Osteoblast (primary cell): Measurements from ENCODE around the gene GNAI2. TPM values are rescaled to one million over a fixed set of nuclear protein-coding genes. Genes with fewer than 3 reads are reported as not detected.

ENCODE experiments used
- DNase-seq: peaks from one replicate; pipeline ENCODE4 v3.0.0; 2011; ENCODE audit warnings: low spot score, mixed read lengths; ENCODE audit not compliant: insufficient read length; ENCODE audit errors: missing footprints
- H2AFZ ChIP-seq: 2 replicates; pipeline ENCODE4 v1.6.0; 2011; ENCODE audit warnings: mild to moderate bottlenecking, low read length
- H3K27ac ChIP-seq: 2 replicates; pipeline ENCODE4 v1.5.1; 2011; ENCODE audit warnings: mild to moderate bottlenecking, low read depth, low read length, moderate library complexity
- H3K27me3 ChIP-seq: 2 replicates; pipeline ENCODE4 v1.6.0; 2012; ENCODE audit warnings: mild to moderate bottlenecking, control low read depth, inconsistent platforms, low read length, moderate library complexity; ENCODE audit not compliant: insufficient read depth
- H3K36me3 ChIP-seq: 2 replicates; pipeline ENCODE4 v1.5.1; 2011; ENCODE audit warnings: mild to moderate bottlenecking, low read length, control low read depth, moderate library complexity; ENCODE audit not compliant: insufficient read depth
- H3K4me1 ChIP-seq: 2 replicates; pipeline ENCODE4 v1.5.1; 2011; ENCODE audit warnings: mild to moderate bottlenecking, low read length, control low read depth, moderate library complexity; ENCODE audit not compliant: insufficient read depth
- H3K4me2 ChIP-seq: 2 replicates; pipeline ENCODE4 v1.6.0; 2011; ENCODE audit warnings: mild to moderate bottlenecking, low read length; ENCODE audit not compliant: insufficient read depth
- H3K4me3 ChIP-seq: fragments of 200-600 bp; sonication (generic); 3 replicates; pipeline ENCODE4 v1.5.1; 2012; ENCODE audit warnings: mild to moderate bottlenecking, low read length, inconsistent platforms; ENCODE audit not compliant: insufficient read depth
- H3K79me2 ChIP-seq: 2 replicates; pipeline ENCODE4 v1.6.0; 2012; ENCODE audit warnings: mild to moderate bottlenecking, low read length, control low read depth, inconsistent platforms; ENCODE audit not compliant: insufficient read depth
- H3K9me3 ChIP-seq: 2 replicates; pipeline ENCODE4 v1.5.1; 2011; ENCODE audit warnings: low read depth, low read length, control low read depth
- H4K20me1 ChIP-seq: 2 replicates; pipeline ENCODE4 v1.6.0; 2012; ENCODE audit warnings: mild to moderate bottlenecking, low read length, control low read depth; ENCODE audit not compliant: insufficient read depth
- total RNA-seq: library from RNA; depleted of rRNA; stranded (reverse); fragments of >200 nt; gene quantifications from 2 replicates; pipeline ENCODE4 v1.2.3, GENCODE V29; 2012
- TF ChIP-seq, protein P1 (sequence below): IDR thresholded peaks from 2 replicates; pipeline ENCODE4 v1.5.1; 2011; ENCODE audit warnings: mild to moderate bottlenecking, low read depth, low read length, moderate library complexity; ENCODE audit errors: extremely low read depth

The GNAI2 gene
- total RNA-seq, 1 donor: 223 TPM

DNA sequence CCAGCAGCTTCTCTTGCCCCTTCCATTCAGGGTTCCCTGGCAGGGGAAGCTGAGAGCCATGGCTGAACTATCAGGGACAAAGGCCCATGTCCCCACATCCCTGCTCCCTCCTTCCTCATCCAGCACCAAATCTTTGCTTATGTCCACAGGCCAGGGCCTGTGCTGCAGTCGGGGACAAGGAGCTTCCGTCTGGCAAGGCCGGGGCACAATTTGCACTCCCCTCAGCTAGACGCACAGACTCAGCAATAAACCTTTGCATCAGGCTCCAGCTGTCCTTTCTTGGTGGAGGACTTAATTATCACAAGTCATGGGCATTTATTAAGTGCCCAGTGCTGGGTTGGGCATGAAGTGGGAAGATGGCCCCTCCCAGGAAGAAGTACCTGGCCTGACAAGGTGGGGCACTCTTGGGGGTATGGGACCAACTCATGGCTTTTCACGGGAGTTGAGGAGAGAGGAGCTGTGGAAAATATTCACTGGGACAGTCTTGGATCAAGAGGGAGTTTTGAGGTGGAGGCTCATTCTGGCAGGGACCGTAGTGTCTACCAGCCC, 39.7 kb upstream of the GNAI2 start:
- Histone ChIP-seq H3K27me3 (peaks cover 34% of the 10 kb centered on the region), H3K79me2 (no peaks in the 10 kb centered on the region), H2AFZ (no peak overlapping the region), H4K20me1 (no peaks in the 10 kb centered on the region), H3K4me1 (no peaks in the 10 kb centered on the region), H3K9me3 (no peaks in the 10 kb centered on the region), H3K4me3 (no peak overlapping the region), H3K4me2 (no peak overlapping the region), H3K36me3 (no peaks in the 10 kb centered on the region), H3K27ac (no peak overlapping the region)
- TF ChIP-seq, protein P1, sequence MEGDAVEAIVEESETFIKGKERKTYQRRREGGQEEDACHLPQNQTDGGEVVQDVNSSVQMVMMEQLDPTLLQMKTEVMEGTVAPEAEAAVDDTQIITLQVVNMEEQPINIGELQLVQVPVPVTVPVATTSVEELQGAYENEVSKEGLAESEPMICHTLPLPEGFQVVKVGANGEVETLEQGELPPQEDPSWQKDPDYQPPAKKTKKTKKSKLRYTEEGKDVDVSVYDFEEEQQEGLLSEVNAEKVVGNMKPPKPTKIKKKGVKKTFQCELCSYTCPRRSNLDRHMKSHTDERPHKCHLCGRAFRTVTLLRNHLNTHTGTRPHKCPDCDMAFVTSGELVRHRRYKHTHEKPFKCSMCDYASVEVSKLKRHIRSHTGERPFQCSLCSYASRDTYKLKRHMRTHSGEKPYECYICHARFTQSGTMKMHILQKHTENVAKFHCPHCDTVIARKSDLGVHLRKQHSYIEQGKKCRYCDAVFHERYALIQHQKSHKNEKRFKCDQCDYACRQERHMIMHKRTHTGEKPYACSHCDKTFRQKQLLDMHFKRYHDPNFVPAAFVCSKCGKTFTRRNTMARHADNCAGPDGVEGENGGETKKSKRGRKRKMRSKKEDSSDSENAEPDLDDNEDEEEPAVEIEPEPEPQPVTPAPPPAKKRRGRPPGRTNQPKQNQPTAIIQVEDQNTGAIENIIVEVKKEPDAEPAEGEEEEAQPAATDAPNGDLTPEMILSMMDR: no peak
- DNase-seq: no peak

DNA sequence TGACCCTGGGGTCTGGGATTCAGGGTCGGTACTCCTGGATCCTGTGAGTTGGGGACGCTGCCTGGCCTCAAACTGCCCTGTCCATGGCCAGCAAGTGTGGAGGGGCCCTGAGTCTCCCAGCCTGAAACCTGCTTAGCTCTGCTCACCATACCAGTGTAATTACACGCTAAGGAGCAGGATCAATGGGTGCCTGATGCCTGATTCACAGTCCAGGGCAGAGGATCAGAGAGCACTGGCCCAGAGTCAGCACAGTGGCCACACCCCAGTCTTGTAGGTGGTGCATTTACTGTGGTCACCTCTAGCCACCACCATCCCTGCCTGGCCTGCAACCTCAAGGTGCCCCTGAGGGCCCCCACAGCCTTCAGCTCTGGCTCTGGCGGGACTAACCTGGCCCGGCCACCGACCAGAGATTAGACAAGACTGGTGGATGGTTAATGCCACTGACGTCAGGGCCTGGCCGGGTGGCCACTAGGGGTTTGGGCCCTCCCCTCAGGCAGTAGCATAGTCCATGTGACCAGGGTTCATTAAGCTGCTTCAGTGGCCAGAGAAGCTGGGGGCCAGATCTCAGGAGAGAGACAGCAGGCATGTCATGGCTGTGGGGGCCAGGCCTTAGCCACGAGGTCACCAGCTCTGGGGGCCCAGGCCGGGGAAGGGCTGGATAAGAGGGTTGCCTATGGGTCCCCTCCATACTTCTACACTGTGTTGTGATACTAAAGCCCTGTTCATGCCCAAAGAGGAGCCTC, 34.3 kb upstream of the GNAI2 start:
- no peak for DNase-seq
- H3K4me1 ChIP-seq: no peaks in the 10 kb centered on the region
- TF ChIP-seq, protein P1: no peak
- H3K4me2 ChIP-seq: no peak overlapping the region
- no peak overlapping the region for H3K4me3 ChIP-seq
- H3K79me2 ChIP-seq: no peaks in the 10 kb centered on the region
- H2AFZ ChIP-seq: no peak overlapping the region
- no peak overlapping the region for H3K27ac ChIP-seq
- no peaks in the 10 kb centered on the region for H4K20me1 ChIP-seq
- H3K36me3 ChIP-seq: no peaks in the 10 kb centered on the region
- H3K9me3 ChIP-seq: no peaks in the 10 kb centered on the region
- peaks cover 62% of the 10 kb centered on the region for H3K27me3 ChIP-seq

DNA sequence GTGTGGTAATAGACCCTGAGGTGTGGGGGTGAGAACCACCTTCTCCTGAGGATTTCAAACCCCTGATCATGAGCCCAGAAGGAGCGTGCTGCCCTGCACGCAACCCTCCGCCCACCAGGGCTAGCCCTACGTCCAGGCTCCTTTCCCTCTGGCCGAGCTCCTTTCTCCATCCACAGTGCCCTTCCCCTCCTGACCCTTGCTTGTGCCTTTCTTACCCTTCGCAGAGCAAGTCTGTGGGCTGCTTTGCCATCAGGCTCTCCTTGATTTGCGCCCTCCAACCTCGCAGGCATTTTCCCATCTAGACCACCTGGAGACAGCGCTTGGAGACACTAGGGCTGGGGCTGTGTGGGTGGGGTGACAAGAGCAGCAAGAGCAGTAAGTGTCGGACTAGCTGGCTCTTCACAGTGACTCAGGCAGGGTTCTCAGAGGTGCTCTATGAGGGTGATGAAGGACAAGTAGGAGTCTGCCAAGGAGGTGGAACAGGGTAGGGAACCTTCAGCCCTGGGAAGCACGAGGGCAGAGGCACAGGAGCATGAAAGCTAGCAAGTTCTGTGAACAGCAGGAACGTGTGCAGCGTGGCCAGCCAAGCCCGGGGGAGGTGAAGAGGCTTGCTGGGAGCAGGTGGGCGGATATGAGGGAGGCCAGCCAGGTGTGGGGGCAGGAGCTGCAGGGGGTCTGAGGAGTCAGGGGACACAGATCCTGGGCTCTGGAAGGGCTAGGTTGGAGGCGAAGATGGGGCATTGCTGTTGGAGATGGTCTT, 33.5 kb upstream of the GNAI2 start:
- Histone ChIP-seq H3K4me1 (no peaks in the 10 kb centered on the region), H3K27ac (no peak overlapping the region), H4K20me1 (no peaks in the 10 kb centered on the region), H3K27me3 (peaks cover 62% of the 10 kb centered on the region), H3K79me2 (no peaks in the 10 kb centered on the region), H3K4me2 (no peak overlapping the region), H3K4me3 (no peak overlapping the region), H3K36me3 (no peaks in the 10 kb centered on the region), H2AFZ (no peak overlapping the region), H3K9me3 (no peaks in the 10 kb centered on the region)
- no peak for DNase-seq
- TF ChIP-seq, protein P1: no peak
